Measurements from ENCODE around the gene SCAI.
"Not testable (repeated sequence)": the region's sequence is repeated elsewhere in the genome, so short reads cannot be mapped to it uniquely, and the experiment has no call there.

DNA sequence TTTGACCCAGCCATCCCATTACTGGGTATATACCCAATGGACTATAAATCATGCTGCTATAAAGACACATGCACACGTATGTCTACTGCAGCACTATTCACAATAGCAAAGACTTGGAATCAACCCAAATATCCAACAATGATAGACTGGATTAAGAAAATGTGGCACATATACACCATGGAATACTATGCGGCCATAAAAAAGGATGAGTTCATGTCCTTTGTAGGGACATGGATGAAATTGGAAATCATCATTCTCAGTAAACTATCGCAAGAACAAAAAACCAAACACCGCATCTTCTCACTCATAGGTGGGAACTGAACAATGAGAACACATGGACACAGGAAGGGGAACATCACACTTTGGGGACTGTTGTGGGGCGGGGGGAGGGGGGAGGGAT is 127.7 kb downstream of the SCAI start:
- not testable (repeated sequence) for TF ChIP-seq CTCF (conservative IDR thresholded peaks at IDR 0.05 in 1 of 2, IDR thresholded peaks at IDR 0.05 in 1 of 2; ENCODE audit: low read depth in 1 of 2, low read length in 2 of 2); EZH2 (IDR thresholded peaks at IDR 0.05; ENCODE audit: low read length, missing control alignments)
